ENCODE data around the gene HIRA. TPM values are rescaled to one million over a fixed set of nuclear protein-coding genes. Genes with fewer than 3 reads are reported as not detected.
A peak's percentile ranks its signal among the peaks of the same experiment; 100 is the strongest.

HIRA gene
- total RNA-seq (2021; ENCODE audit: unreplicated experiment) (23.8 TPM), Bru-seq, nascent RNA (percentile 74 among the genes with signal in this experiment), BruChase-seq, experiment 1, labeled RNA remaining after a 2-hour chase (percentile 76 among the genes with signal in this experiment), BruChase-seq, experiment 2, labeled RNA remaining after a 6-hour chase (percentile 74 among the genes with signal in this experiment)
- polyA plus RNA-seq (2012; ENCODE audit: insufficient read length): 20.9 TPM
- long read RNA-seq, full-length matches to known transcripts: 1 of 17 reads
- long read RNA-seq, partial matches to known transcripts: 11 of 17 reads
- long read RNA-seq, other reads (novel, unspliced or antisense): 5 of 17 reads

GRCh38 chr22:19431649-19432132 is at the start of gene HIRA:
Gene HIRA (minus strand): TSS chr22:19431733. CDS start chr22:19431476, 257 bp downstream.
- peaks cover 4% of the 10 kb centered on the region; the same call in 1 of the 2 replicates for H3K36me3 ChIP-seq (ENCODE audit: control insufficient read depth, insufficient read depth, low read length)
- no peaks in the 10 kb centered on the region for H3K9me3 ChIP-seq (ENCODE audit: control insufficient read depth, insufficient read depth, low read depth, low read length)
- CTCF ChIA-PET: interaction anchor here (0.6 kb wide), 1 partner anchor 435 kb away, joined by 5 read pairs; no protein-coding TSS in a partner anchor
- no TSS peak for BruUV-seq (replicated peaks)
- in situ Hi-C loops (cut with HindIII; ENCODE audit: low pct_unique_long_range_greater_than_20kb, low sequenced_read_pairs): no loop called here
- DNase-seq (ENCODE audit: low read depth, low spot score) (no peak), ATAC-seq (peak; percentile 77)
- intact Hi-C loops (cut with micrococcal nuclease; ENCODE audit: unreplicated experiment): no loop called here
- peak within 1 kb of the TSS; percentile 91 for H3K27ac ChIP-seq (ENCODE audit: low read length)
- POLR2A ChIA-PET: no interaction called here
- H3K4me3 ChIP-seq (ENCODE audit: low read depth in 2 of 2, low read length in 2 of 2): peak within 1 kb of the TSS; percentile 81 to 88
- H3K27me3 ChIP-seq (ENCODE audit: control insufficient read depth, insufficient read depth, low read length): no peaks in the 10 kb centered on the region
- peaks cover 6% of the 10 kb centered on the region; the same call in 1 of the 2 replicates for H3K4me1 ChIP-seq (ENCODE audit: control insufficient read depth, insufficient read depth, low read length)
- TF ChIP-seq CTCF (IDR thresholded peaks at IDR 0.05) (no peak), REST (IDR thresholded peaks at IDR 0.05; ENCODE audit: insufficient read depth in 1 of 2, low read depth in 2 of 2, low read length in 1 of 2) (no peak), SIN3A (IDR thresholded peaks at IDR 0.05; ENCODE audit: borderline replicate concordance, insufficient read depth, low read depth, low read length) (no peak), TCF7L2 (IDR thresholded peaks at IDR 0.05; ENCODE audit: low read depth, low read length) (no peak), POLR2AphosphoS5 (IDR thresholded peaks at IDR 0.05; ENCODE audit: low read depth, low read length) (no peak)

GRCh38 chr22:19480789-19481188 is 49.3 kb upstream of the HIRA start:
- H3K4me3 ChIP-seq (ENCODE audit: low read depth in 2 of 2, low read length in 2 of 2): peak overlapping the region; percentile 89 to 93
- in situ Hi-C loops (cut with HindIII; ENCODE audit: low pct_unique_long_range_greater_than_20kb, low sequenced_read_pairs) (no loop called here), intact Hi-C loops (cut with micrococcal nuclease; ENCODE audit: unreplicated experiment) (no loop called here)
- peaks cover 3% of the 10 kb centered on the region; the same call in 1 of the 2 replicates for H3K4me1 ChIP-seq (ENCODE audit: control insufficient read depth, insufficient read depth, low read length)
- H3K36me3 ChIP-seq (ENCODE audit: control insufficient read depth, insufficient read depth, low read length): peaks cover 3% of the 10 kb centered on the region
- no peak for ATAC-seq
- peak overlapping the region; percentile 69 for H3K27ac ChIP-seq (ENCODE audit: low read length)
- CTCF ChIA-PET: no interaction called here
- POLR2A ChIA-PET: no interaction called here
- TF ChIP-seq POLR2AphosphoS5 (IDR thresholded peaks at IDR 0.05; ENCODE audit: low read depth, low read length) (no peak), TCF7L2 (IDR thresholded peaks at IDR 0.05; ENCODE audit: low read depth, low read length) (no peak)
- H3K9me3 ChIP-seq (ENCODE audit: control insufficient read depth, insufficient read depth, low read depth, low read length): no peaks in the 10 kb centered on the region
- no TSS peak for BruUV-seq (replicated peaks)
- no peaks in the 10 kb centered on the region for H3K27me3 ChIP-seq (ENCODE audit: control insufficient read depth, insufficient read depth, low read length)
- DNase-seq (ENCODE audit: low read depth, low spot score): no peak
